ENCODE data around the gene CMTM1. TPM values are rescaled to one million over a fixed set of nuclear protein-coding genes. Genes with fewer than 3 reads are reported as not detected.

Gene CMTM1
- total RNA-seq, 5 donors from 2014 or later (not counting 1 experiment from before 2014, with no cell fraction given) = 0.95 to 12.9 (median 10.3) TPM

DNA sequence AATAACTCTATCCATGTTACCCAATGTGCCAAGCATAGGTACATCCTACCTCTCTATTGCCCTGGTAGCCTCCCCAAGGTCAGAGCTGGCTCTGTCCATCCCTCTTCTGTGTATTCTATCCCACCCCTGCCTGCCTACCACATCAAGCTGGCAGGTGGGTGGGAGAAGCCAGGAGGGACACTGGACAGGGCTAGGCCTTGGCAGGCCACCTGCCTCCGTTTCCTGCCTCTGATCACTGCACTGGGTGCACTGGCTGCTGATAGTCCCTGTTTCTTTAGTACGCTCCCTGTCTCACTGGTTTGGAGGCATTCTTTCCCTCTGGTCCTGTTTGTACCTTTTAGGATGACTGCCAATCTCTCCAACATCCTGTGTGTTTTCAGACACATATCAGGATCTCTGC lies 29.0 kb upstream of the CMTM1 start:
- ChIA-PET POLR2A (no interaction called here), CTCF (interaction anchor here in 1 of 2 donors (0.6 kb wide), 1 partner anchor 27 kb away, joined by 6 read pairs; no protein-coding TSS in a partner anchor)
- peaks cover 3 to 12% of the 10 kb centered on the region in 2 experiments for H3K4me1 ChIP-seq (ENCODE audit: control insufficient read depth in 1 of 2, extremely low read depth in 1 of 2, insufficient read depth in 2 of 2, low read length in 2 of 2)
- ATAC-seq (replicated peaks in 1 of 4) (no peak), DNase-seq (no peak)
- H3K4me3 ChIP-seq (ENCODE audit: control insufficient read depth in 1 of 2, extremely low read depth in 1 of 2, low read length in 1 of 2) = no peak overlapping the region
- no peaks in the 10 kb centered on the region for H3K36me3 ChIP-seq (ENCODE audit: control insufficient read depth in 2 of 2, extremely low read depth in 1 of 2, insufficient read depth in 1 of 2, low read length in 1 of 2)
- no peaks in the 10 kb centered on the region for H3K27me3 ChIP-seq (replicated peaks in 1 of 2; ENCODE audit: control insufficient read depth in 2 of 2, extremely low read depth in 1 of 2, insufficient read depth in 2 of 2, low read length in 1 of 2)
- Mint-ChIP-seq H3K9me3 (no peaks in the 10 kb centered on the region), H3K27ac (no peak overlapping the region), H3K4me1 (peaks cover 11 to 29% (median 18%) of the 10 kb centered on the region in 3 donors), H3K27me3 (no peaks in the 10 kb centered on the region), H3K4me3 (no peak overlapping the region), H3K36me3 (peaks cover 11% of the 10 kb centered on the region)
- no peaks in the 10 kb centered on the region for H3K9me3 ChIP-seq
- 93% methylated on average over 2 of the region's 2 CpGs for WGBS (ENCODE audit: insufficient coverage)
- H3K27ac ChIP-seq (ENCODE audit: low read length) = no peak overlapping the region

DNA sequence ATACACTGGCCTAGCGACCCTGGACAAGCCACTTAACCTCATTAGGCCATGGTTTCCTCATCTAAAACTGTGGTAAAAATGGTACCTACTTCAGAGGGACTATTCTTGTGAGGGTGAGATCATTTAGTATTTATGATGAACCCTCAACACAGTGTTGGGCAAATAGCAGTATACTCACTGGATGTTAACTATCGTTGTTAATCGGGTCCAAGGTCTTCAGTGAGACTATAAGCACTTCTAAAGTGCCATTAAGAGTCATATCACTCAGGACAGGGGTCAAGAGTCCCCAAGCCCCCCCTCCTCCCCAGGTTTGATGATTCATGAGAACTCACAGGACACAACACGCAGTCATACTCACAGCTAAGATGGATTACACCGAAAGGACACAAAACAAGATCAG lies 27.3 kb upstream of the CMTM1 start:
- H3K4me3 Mint-ChIP-seq = no peak overlapping the region
- POLR2A ChIA-PET = no interaction called here
- H3K27me3 ChIP-seq (replicated peaks in 1 of 2; ENCODE audit: control insufficient read depth in 2 of 2, extremely low read depth in 1 of 2, insufficient read depth in 2 of 2, low read length in 1 of 2) = no peaks in the 10 kb centered on the region
- peaks cover 3 to 12% of the 10 kb centered on the region in 2 experiments for H3K4me1 ChIP-seq (ENCODE audit: control insufficient read depth in 1 of 2, extremely low read depth in 1 of 2, insufficient read depth in 2 of 2, low read length in 2 of 2)
- no peak overlapping the region for H3K27ac ChIP-seq (ENCODE audit: low read length)
- DNase-seq (no peak), ATAC-seq (replicated peaks in 1 of 4) (no peak)
- H3K27me3 Mint-ChIP-seq = no peaks in the 10 kb centered on the region
- no peak overlapping the region for H3K27ac Mint-ChIP-seq
- H3K36me3 ChIP-seq (ENCODE audit: control insufficient read depth in 2 of 2, extremely low read depth in 1 of 2, insufficient read depth in 1 of 2, low read length in 1 of 2) = no peaks in the 10 kb centered on the region
- no peaks in the 10 kb centered on the region for H3K9me3 Mint-ChIP-seq
- peaks cover 12 to 32% (median 18%) of the 10 kb centered on the region in 3 donors for H3K4me1 Mint-ChIP-seq
- no CpG with 5 or more reads among the region's 5 CpGs for WGBS (ENCODE audit: insufficient coverage)
- H3K9me3 ChIP-seq = no peaks in the 10 kb centered on the region
- peaks cover 11% of the 10 kb centered on the region for H3K36me3 Mint-ChIP-seq
- H3K4me3 ChIP-seq (ENCODE audit: control insufficient read depth in 1 of 2, extremely low read depth in 1 of 2, low read length in 1 of 2) = no peak overlapping the region
- CTCF ChIA-PET = no interaction called here

DNA sequence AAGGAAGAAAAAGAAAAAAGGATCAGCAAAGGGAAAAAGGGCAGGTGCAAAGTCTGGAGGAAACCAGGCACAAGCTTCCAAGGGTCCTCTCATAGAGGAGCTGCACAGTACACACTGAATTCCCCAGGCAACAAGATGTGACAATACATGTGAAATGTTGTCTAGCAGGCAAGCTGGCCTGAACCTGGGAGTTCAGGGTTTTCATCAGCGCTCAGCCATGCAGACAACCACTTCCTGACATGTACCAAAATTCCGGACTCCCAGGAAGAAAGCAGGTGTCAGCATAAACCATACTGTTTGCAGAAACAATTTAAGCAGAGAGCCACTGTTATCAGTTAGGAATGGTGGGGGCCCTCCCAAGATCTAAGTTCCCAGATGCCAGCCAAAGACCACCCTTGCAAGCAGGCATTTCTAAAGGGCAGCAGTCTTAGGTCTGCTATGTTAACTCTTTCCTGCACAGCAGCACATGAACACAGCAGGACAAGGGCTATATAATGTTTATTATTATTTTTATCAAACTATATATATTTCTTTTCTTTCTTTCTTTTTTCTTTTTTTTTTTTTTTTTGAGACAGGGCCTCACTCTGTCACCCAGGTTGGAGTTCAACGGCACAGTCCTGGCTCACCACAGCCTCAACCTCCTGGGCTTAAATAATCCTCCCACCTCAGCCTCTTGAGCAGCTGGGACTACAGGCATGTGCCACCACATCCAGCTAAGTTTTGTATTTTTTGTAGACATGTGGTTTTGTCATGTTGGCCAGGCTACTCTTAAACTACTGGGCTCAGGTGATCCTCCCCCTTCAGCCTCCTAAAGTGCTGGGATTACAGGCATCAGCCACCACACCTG lies 26.4 kb upstream of the CMTM1 start:
- DNase-seq (peak in 1 of 35 experiments; percentile 37), ATAC-seq (replicated peaks in 1 of 4) (peak in 1 of 4 experiments; percentile 56)
- Mint-ChIP-seq H3K9me3 (no peaks in the 10 kb centered on the region), H3K27me3 (no peaks in the 10 kb centered on the region), H3K27ac (peak overlapping the region; percentile 75 to 79), H3K4me3 (no peak overlapping the region), H3K4me1 (peaks cover 15 to 38% (median 18%) of the 10 kb centered on the region in 3 donors), H3K36me3 (peaks cover 8% of the 10 kb centered on the region)
- peaks cover 3 to 12% of the 10 kb centered on the region in 2 experiments for H3K4me1 ChIP-seq (ENCODE audit: control insufficient read depth in 1 of 2, extremely low read depth in 1 of 2, insufficient read depth in 2 of 2, low read length in 2 of 2)
- no peaks in the 10 kb centered on the region for H3K36me3 ChIP-seq (ENCODE audit: control insufficient read depth in 2 of 2, extremely low read depth in 1 of 2, insufficient read depth in 1 of 2, low read length in 1 of 2)
- H3K4me3 ChIP-seq (ENCODE audit: control insufficient read depth in 1 of 2, extremely low read depth in 1 of 2, low read length in 1 of 2) = no peak overlapping the region
- no peaks in the 10 kb centered on the region for H3K9me3 ChIP-seq
- ChIA-PET CTCF (interaction anchor here in 1 of 2 donors (0.6 kb wide), 1 partner anchor 24 kb away, joined by 11 read pairs; no protein-coding TSS in a partner anchor), POLR2A (interaction anchor here in 1 of 2 donors (0.6 kb wide), 1 partner anchor 151 kb away, joined by 5 read pairs; no protein-coding TSS in a partner anchor)
- 20% methylated on average over 1 of the region's 3 CpGs for WGBS (ENCODE audit: insufficient coverage)
- H3K27me3 ChIP-seq (replicated peaks in 1 of 2; ENCODE audit: control insufficient read depth in 2 of 2, extremely low read depth in 1 of 2, insufficient read depth in 2 of 2, low read length in 1 of 2) = no peaks in the 10 kb centered on the region
- no peak overlapping the region for H3K27ac ChIP-seq (ENCODE audit: low read length)

DNA sequence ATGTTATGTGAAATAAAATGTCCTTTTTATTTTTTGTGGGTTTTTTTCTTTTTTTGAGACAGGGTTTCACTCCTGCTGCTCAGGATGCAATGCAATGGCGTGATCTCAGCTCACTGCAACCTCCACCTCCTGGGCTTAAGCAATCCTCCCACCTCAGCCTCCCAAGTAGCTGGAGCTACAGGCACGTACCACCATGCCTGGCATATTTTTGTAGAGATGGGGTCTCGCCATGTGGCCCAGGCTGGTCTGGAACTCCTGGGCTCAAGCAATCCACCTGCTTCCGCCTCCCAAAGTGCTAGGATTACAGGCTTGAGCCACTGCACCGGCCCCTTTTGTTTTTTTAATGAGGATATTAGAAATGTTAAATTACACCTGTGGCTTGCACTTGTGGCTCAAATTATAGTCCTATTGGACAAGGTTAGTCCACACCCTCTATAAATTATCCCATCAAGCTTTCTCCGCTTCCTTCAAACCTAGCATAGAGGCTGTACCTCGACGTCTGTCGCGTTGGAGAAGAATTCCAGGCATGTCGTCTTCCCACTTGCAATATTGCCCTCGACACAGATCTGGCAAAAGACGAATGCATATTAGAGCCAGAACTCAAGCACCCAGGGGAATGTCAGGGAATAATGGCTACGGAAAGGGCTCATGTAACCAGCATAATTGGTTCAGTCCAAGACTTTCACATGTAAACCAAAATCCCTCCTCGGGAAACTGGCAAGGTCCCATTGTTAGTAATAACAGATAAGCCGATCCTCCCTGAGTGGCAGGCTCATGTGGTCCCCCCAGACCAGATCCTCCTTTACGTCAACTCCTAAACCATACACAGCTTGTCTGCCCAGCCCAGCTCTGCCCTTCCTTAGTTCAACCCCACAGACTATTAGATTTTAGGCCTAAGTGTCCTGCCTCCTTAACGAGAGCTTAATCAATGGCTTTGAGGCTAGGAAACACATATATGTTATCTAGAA lies 24.6 kb upstream of the CMTM1 start:
- Histone ChIP-seq H3K4me3 (ENCODE audit: control insufficient read depth in 1 of 2, extremely low read depth in 1 of 2, low read length in 1 of 2) (no peak overlapping the region), H3K27me3 (replicated peaks in 1 of 2; ENCODE audit: control insufficient read depth in 2 of 2, extremely low read depth in 1 of 2, insufficient read depth in 2 of 2, low read length in 1 of 2) (no peaks in the 10 kb centered on the region), H3K36me3 (ENCODE audit: control insufficient read depth in 2 of 2, extremely low read depth in 1 of 2, insufficient read depth in 1 of 2, low read length in 1 of 2) (no peaks in the 10 kb centered on the region), H3K4me1 (ENCODE audit: control insufficient read depth in 1 of 2, extremely low read depth in 1 of 2, insufficient read depth in 2 of 2, low read length in 2 of 2) (peaks cover 3 to 12% of the 10 kb centered on the region in 2 experiments), H3K9me3 (no peaks in the 10 kb centered on the region), H3K27ac (ENCODE audit: low read length) (no peak overlapping the region)
- ATAC-seq (replicated peaks in 1 of 4) (no peak), DNase-seq (no peak)
- Mint-ChIP-seq H3K36me3 (peaks cover 8% of the 10 kb centered on the region), H3K4me3 (no peak overlapping the region), H3K27me3 (no peaks in the 10 kb centered on the region), H3K27ac (peak overlapping the region in 1 of 2 donors; percentile 22), H3K9me3 (no peaks in the 10 kb centered on the region), H3K4me1 (peaks cover 15 to 43% (median 18%) of the 10 kb centered on the region in 3 donors)
- POLR2A ChIA-PET = interaction anchor here in 1 of 2 donors (0.6 kb wide), 1 partner anchor 173 kb away, joined by 5 read pairs; no protein-coding TSS in a partner anchor
- CTCF ChIA-PET = no interaction called here
- 95% methylated on average over 10 of the region's 18 CpGs for WGBS (ENCODE audit: insufficient coverage)

DNA sequence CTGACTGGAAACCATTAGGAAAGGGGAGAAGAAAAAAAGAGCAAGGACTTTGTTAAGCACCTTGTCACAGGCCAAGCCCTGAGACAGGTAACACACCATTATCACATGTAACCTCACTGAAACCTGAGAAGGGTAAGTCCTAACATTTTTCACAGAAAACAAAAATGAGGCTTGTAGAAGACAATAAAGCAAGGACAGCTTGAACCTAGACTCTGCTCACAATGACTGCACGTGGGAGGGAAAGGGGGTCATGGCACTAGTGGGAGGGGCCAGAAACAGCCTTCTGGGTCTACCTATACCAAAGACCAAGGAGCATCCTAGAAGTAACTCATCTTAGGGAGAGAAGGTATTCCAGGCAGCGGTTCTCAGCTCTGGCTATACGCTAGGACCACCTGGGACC lies 23.8 kb upstream of the CMTM1 start:
- ChIA-PET POLR2A (no interaction called here), CTCF (no interaction called here)
- H3K9me3 ChIP-seq = no peaks in the 10 kb centered on the region
- H3K36me3 Mint-ChIP-seq = peaks cover 5% of the 10 kb centered on the region
- ATAC-seq (replicated peaks in 1 of 4) (no peak), DNase-seq (no peak)
- no peaks in the 10 kb centered on the region for H3K27me3 ChIP-seq (replicated peaks in 1 of 2; ENCODE audit: control insufficient read depth in 2 of 2, extremely low read depth in 1 of 2, insufficient read depth in 2 of 2, low read length in 1 of 2)
- H3K4me1 ChIP-seq (ENCODE audit: control insufficient read depth in 1 of 2, extremely low read depth in 1 of 2, insufficient read depth in 2 of 2, low read length in 2 of 2) = peaks cover 3 to 9% of the 10 kb centered on the region in 2 experiments
- H3K4me3 ChIP-seq (ENCODE audit: control insufficient read depth in 1 of 2, extremely low read depth in 1 of 2, low read length in 1 of 2) = no peak overlapping the region
- H3K27ac ChIP-seq (ENCODE audit: low read length) = no peak overlapping the region
- peaks cover 18 to 45% (median 21%) of the 10 kb centered on the region in 3 donors for H3K4me1 Mint-ChIP-seq
- no peaks in the 10 kb centered on the region for H3K27me3 Mint-ChIP-seq
- H3K36me3 ChIP-seq (ENCODE audit: control insufficient read depth in 2 of 2, extremely low read depth in 1 of 2, insufficient read depth in 1 of 2, low read length in 1 of 2) = no peaks in the 10 kb centered on the region
- no peak overlapping the region for H3K4me3 Mint-ChIP-seq
- H3K9me3 Mint-ChIP-seq = no peaks in the 10 kb centered on the region
- no CpG with 5 or more reads among the region's 3 CpGs for WGBS (ENCODE audit: insufficient coverage)
- no peak overlapping the region for H3K27ac Mint-ChIP-seq

DNA sequence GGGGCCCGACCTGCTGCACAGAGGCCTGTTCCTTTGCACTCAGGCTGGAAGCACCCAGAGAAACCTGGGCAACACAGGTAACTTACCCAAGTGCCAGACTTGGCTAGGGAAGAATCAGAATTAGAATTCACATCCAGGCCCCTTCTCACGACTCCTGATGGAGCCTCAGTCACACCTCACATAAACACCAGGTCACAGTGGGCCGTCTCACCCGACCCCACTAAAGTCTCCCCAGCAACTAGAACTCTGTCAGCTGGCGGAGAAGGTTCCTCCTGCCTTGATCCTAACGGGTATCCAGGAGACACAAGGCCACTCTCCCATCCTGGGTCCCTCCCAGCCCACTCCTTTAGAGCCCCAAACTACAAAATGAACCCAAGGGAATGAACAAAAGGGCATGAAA lies 22.7 kb upstream of the CMTM1 start:
- 90% methylated on average over 3 of the region's 6 CpGs for WGBS (ENCODE audit: insufficient coverage)
- no peak for ATAC-seq (replicated peaks in 1 of 4)
- no peak for DNase-seq
- Histone ChIP-seq H3K4me3 (ENCODE audit: control insufficient read depth in 1 of 2, extremely low read depth in 1 of 2, low read length in 1 of 2) (no peak overlapping the region), H3K27me3 (replicated peaks in 1 of 2; ENCODE audit: control insufficient read depth in 2 of 2, extremely low read depth in 1 of 2, insufficient read depth in 2 of 2, low read length in 1 of 2) (no peaks in the 10 kb centered on the region), H3K9me3 (no peaks in the 10 kb centered on the region), H3K4me1 (ENCODE audit: control insufficient read depth in 1 of 2, extremely low read depth in 1 of 2, insufficient read depth in 2 of 2, low read length in 2 of 2) (peaks cover 3 to 14% of the 10 kb centered on the region in 2 experiments), H3K27ac (ENCODE audit: low read length) (no peak overlapping the region), H3K36me3 (ENCODE audit: control insufficient read depth in 2 of 2, extremely low read depth in 1 of 2, insufficient read depth in 1 of 2, low read length in 1 of 2) (no peaks in the 10 kb centered on the region)
- CTCF ChIA-PET = no interaction called here
- Mint-ChIP-seq H3K36me3 (no peaks in the 10 kb centered on the region), H3K27me3 (no peaks in the 10 kb centered on the region), H3K4me1 (peaks cover 27 to 49% (median 33%) of the 10 kb centered on the region in 3 donors), H3K9me3 (no peaks in the 10 kb centered on the region), H3K27ac (peak overlapping the region in 1 of 2 donors; percentile 39), H3K4me3 (no peak overlapping the region)
- POLR2A ChIA-PET = no interaction called here
